SKM-1 (cell line): ENCODE measurements around the gene SLC12A5.

Experiments
- DNase-seq: peaks from one replicate; lab custom pipeline; 2025; ENCODE audit not compliant: unreplicated experiment; lab: John Stamatoyannopoulos, UW

Gene SLC12A5

DNA sequence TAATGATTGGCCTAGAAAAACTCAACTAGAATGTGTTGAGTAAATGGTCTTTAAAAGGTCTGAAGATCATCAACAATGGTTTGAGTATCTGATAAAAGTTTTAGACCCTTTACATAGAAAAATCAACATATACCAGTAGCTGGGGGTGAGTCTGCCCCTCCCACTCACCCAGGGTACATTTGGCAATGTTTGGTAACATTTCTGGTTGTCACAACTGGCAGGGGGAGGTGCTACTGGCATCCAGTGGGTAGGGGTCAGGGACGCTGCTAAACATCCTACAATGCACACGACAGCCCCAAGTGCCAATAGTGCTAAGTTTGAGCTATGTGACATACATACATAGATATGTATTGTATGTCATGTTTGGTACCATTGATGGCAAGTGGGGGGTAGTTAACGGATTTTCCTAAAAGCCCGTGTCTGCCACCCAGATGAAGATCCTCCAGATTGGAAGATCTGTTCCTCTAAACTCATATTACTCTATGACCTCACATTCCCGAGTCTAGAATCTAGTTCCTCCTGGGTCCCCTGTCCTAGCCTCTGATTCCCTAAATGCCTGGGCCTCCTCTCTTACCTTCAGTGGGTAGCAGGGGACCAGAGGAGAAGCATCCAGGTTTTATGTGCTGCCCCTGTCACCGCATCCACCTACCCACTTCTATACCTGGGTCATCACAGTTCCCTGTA, 22.9 kb upstream of the SLC12A5 start:
- no peak for DNase-seq

DNA sequence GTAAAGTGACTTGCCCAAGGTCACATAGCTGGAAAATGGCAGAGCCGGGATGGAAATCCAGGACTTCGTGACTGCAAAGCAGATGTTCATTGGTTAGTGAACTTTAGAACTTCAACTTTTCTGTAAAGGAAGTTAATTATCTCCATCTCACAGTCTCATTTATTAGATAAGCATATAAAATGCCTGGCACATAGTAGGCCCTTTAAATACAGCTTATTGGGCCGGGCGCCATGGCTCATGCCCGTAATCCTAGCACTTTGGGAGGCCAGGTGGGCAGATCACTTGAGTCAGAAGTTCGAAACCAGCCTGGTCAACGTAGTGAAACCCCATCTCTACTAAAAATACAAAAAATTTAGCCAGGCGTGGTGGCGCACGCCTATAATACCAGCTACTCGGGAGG, 22.1 kb upstream of the SLC12A5 start:
- no peak for DNase-seq

DNA sequence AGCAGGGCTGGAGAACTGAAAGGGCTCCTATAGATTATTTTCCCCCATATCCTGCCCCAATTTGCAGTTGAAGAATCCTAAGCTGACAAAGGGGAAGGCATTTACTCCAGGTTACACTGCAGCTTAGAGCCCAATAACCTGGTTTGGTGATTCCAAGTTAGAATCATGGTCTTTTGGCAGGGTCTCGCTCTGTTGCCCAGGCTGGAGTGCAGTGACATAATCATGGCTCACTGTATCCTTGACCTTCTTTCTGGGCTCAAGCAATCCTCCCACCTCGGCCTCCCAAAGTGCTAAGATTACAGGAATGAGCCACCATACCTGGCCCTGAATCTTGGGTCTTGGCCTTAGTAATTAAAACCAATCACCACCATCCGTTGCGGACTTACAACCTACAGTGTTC, 21.3 kb upstream of the SLC12A5 start:
- DNase-seq, result no peak

DNA sequence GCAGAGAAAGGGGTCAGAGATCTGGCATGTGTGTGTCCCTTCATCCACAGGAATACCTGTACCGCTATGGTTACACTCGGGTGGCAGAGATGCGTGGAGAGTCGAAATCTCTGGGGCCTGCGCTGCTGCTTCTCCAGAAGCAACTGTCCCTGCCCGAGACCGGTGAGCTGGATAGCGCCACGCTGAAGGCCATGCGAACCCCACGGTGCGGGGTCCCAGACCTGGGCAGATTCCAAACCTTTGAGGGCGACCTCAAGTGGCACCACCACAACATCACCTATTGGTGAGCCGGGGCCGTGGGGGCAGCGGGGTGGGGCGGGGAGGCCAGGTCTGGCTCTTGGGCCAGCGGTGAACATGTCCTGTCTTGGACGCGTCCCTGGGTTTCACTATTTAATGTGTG, 19.2 kb upstream of the SLC12A5 start:
- no peak for DNase-seq

DNA sequence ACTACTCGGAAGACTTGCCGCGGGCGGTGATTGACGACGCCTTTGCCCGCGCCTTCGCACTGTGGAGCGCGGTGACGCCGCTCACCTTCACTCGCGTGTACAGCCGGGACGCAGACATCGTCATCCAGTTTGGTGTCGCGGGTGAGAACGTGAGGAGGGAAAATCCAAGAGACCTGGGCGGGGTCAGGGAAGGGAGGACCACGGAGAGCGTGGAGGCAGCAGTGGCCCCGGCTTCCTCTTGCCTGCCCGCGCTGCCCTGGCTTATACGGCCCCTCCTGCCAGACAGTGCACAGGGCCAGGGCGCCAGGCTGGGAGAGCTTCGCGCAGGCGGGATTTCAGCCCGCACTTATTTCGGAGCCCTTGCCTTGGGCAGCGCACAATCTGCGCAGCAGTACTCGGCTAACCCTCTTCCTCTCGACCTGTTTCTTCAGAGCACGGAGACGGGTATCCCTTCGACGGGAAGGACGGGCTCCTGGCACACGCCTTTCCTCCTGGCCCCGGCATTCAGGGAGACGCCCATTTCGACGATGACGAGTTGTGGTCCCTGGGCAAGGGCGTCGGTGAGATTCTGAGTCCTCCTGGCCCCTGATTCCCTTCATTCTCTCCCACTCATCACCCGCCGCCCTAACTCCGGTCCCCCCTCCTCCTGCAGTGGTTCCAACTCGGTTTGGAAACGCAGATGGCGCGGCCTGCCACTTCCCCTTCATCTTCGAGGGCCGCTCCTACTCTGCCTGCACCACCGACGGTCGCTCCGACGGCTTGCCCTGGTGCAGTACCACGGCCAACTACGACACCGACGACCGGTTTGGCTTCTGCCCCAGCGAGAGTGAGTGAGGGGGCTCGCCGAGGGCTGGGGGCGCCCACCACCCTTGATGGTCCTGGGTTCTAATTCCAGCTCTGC, 18.3 kb upstream of the SLC12A5 start:
- no peak for DNase-seq

DNA sequence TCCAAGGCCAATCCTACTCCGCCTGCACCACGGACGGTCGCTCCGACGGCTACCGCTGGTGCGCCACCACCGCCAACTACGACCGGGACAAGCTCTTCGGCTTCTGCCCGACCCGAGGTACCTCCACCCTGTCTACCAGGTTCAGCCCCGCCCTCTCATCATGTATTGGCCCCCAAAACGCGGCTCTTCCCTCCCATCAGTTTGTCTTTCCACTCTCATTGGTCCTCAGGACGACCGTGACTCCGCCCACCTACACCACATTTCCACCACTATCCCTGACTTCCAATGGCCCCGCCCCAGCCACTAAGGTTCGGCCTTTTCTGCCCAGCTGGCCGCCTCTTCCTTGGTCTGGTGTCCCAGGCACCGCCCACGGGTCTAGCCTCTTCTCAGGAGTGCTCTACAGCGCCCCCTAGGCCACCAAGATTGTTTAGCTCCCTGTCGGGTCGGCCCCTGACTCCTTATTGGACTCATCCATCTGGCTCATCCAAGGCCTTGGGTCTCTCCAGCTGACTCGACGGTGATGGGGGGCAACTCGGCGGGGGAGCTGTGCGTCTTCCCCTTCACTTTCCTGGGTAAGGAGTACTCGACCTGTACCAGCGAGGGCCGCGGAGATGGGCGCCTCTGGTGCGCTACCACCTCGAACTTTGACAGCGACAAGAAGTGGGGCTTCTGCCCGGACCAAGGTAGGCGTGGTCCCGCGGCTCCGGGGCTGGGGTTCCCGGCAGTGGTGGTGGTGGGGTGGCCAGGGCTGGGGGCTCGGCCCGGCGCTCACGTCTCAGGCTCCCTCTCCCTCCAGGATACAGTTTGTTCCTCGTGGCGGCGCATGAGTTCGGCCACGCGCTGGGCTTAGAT, 17.2 kb upstream of the SLC12A5 start:
- DNase-seq, result peak; percentile 11

DNA sequence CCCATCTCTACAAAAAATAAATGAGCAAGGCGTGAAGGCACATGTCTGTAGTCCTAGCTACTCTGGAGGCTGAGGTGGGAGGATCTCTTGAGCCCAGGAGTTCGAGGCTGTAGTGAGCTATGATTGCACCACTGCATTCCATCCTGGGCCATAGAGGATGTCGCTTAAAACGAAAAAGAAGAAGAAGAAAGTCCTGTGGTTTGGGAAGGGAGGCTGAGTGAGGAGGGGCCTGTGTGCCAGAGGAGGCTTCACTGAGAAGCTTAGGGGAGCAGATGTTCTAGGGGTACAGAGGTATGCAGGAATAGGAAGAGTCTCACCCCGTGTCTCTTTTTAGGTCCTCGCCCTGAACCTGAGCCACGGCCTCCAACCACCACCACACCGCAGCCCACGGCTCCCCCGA, 16.1 kb upstream of the SLC12A5 start:
- no peak for DNase-seq

DNA sequence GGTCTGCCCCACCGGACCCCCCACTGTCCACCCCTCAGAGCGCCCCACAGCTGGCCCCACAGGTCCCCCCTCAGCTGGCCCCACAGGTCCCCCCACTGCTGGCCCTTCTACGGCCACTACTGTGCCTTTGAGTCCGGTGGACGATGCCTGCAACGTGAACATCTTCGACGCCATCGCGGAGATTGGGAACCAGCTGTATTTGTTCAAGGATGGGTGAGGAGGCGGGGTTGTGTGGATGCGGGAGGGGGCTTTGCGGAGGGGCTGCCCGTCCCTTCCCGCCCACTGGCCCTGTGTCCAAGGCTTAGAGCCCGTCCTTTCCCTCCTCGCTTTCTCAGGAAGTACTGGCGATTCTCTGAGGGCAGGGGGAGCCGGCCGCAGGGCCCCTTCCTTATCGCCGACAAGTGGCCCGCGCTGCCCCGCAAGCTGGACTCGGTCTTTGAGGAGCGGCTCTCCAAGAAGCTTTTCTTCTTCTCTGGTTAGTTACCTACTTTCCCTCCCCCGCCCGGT, 15.6 kb upstream of the SLC12A5 start:
- DNase-seq, result no peak

DNA sequence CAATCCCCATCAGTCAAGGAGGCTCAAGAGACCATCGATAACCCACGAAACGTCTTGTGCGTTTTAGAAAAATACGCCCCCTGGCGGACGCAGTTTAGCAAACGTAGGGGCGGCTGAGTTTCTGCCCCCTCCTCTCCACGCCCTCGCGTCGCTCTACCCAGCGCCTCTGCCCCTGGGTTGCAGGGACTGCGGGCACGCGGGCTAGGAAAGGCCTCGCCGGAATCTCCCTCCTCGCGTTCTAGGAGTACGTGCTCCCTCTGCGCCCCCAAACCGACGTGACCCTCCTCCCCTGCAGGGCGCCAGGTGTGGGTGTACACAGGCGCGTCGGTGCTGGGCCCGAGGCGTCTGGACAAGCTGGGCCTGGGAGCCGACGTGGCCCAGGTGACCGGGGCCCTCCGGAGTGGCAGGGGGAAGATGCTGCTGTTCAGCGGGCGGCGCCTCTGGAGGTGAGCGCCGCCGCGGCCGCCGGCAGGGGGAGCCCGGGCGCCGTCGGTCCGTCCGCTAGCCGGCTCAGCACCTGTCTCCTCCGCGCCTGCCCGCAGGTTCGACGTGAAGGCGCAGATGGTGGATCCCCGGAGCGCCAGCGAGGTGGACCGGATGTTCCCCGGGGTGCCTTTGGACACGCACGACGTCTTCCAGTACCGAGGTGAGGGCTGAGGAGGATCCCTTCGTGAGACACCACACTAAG, 15.0 kb upstream of the SLC12A5 start:
- peak; percentile 37 for DNase-seq

DNA sequence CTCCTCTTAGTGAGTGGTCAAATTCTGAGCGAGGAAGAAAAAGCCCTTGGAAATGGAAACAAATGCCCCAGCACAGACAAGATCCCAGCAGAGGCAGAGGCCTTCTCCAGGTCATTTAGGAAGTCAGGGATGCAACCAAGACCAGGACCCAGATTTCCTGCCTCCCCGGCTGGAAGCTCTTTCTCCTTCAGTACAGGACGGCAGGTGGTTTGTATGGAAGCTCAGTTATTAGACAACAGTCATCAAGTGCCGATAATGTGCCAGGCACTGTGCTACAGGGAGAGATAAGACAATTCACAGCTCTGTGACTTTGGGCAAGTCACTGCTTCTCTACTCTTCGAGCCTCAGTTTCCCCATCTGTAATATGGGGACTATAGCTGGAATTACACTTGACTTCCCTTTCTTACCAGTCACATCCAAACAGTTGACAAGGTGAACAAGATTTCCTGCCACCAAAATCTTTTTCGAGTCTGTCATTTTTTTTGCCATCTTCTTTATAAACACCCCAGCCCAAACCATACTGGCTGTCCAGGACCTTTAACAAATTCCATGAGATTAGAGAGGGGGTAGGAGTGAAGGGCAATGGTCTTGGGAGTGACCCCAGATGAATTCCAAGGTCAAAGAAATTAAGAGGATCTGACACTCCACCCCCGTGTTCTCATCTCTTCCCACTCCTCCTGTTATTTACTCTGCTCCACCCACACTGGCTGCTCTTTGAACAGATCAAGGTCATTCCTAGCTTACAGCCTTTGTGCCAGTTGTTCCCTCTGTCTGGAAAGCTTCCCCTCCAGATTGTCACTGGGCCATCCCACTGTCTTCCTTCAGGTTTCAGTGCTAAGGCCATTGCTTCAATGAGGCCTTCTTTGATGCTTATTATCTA, 14.3 kb upstream of the SLC12A5 start:
- no peak for DNase-seq

DNA sequence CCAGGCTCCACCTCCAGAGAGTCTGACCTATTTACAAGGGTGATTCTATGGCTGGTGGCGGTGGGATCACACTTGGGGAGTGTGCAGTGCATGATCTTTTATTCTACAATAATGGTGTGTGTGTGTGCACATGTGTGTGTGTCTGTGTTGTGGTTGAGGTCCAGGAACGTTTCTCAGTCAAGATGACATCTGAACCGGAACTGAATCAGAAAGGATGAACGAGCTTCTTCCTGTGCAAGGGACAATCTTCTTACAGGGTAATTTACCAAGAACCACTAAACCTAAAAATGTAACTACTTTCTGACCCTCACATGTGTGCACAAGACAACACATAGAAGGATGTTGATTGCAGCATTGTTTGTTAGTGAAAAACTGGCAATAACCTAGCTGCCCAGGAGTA, 11.7 kb upstream of the SLC12A5 start:
- DNase-seq, result no peak

DNA sequence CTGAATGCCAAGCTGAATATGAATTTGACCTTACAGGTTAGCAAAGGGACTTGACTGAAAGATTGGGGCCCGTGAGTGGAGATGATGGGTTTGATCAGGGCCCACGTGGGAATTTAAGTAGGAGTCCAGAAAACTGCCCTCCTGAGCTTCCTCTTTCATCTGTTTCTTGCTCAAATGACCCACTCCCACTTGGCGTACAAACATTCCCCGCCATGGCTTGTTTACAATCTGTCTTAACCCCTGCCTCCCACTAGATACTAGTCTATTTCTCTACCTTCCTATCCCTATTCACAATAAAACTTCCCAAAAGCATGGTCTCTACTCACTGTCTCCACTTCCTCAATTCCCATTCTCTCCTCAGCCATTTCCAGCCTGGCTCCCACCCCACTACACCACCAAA, 10.9 kb upstream of the SLC12A5 start:
- DNase-seq, result no peak

DNA sequence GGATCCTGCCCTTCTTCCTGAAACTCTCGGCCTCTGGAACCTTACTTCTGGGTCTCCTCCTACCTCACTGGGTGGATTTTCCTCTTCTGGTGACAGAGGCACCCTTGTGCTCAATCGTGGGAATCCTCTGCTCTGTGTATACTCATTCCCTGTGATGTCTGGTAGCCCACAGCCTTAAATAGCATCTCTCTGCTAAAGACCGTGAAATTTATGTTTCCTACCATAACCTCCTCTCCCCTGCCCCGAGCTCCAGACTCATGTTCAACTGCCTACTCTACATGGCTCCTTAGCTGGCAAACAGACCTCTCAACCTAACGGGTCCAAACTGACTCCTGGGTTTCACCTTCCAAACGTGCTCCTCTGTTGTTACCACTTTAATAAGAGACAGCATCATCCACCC, 10.4 kb upstream of the SLC12A5 start:
- no peak for DNase-seq

DNA sequence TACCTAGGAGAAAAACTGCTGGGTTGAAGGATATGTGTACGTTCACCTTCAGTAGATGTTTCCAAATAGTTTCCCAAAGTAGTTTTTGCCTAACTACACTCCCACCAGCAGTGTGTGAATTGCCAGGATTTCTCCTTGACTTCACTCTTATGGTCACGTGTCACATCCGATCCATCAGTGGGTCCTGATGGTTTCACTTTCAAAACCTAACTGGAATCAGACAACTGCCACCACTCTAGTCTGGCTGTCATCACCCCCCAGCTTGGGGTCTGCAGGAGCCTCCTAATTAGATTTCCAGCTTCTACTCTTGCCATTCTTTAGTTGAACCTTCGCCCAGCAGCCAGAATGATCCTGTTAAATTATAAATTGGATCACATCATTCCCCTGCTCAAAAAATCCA, 8.5 kb upstream of the SLC12A5 start:
- no peak for DNase-seq

DNA sequence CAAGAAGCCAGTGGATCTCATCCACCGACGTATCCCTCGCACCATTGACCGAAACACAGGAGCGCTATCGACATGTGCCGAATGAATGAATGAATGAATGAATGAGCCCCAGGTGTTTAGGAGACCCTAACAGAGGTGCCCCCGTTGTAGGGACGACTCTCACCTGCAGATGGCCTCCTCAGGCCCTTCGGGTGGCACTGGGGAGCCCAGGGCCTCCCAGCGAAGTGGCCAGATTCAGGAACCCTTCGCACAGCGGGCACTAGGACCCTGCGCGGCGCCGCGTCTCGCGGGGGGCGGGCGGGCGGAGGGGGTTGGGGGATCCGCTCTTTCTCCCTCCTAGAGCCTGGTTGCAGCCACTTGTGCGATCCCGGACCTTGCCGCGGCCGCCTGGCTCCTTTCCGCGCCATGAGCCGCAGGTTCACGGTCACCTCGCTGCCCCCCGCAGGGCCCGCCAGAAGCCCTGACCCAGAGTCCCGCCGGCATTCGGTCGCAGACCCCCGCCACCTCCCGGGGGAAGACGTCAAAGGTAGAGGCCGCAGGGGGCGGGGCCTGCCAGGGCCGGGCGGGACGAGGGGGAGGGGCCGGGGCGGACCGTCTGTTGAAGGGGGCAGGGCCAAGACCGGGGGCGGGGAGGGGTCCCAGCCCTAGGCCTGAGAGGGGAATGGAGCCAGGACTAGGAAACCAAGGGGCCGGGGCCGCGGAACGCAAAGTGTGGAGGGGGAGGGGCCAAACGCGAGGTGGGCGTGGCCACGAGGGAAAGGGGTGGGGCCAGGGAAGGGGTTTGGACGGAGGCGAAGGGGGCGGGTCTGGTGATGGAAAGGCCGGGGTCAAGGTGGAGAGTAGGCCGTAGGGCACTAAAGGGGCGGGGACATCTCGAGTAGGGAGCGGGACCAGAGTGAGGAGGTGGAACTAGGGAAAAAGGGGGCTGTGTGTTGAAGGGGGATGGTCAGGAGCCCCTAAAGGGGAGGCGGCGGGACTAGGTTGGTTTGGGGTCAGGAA, 7.4 kb upstream of the SLC12A5 start:
- peak; percentile 77 for DNase-seq

DNA sequence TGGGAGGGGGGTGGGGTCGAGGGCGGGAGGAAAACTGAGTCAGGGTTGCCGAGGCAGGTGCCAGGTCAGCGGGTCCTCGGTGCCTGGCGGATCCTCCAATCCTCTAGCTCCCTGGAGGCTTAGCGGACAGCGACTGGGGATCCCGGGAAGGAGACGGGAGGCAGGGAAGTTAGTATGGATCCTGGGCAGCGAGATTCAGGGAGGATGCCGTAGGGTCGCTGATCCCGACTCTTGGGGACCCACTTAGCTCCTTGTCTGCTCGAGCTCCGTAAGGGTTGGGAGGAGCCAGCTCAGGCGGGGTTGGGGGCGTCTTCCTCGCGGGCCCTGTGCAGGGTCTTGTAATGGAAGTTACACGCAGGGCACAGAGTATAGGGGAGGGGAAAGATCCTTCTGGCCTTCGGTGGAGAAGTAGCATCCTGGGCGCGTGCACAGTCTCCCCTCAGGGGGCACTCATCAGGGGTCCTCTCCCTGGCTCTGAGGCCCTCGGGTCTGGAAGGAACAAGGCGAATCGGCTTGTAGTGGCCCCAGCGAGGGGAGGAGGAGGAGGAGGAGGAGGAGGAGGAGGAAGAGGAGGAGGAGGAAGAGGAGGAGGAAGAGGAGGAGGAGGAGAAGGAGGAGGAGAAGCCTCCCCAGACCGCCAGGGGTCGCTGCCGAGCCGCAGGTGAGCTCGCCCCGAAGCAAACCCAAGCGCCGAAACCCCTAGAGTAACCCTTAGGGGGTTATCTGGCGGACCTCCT, 6.4 kb upstream of the SLC12A5 start:
- peak; percentile 14 for DNase-seq

DNA sequence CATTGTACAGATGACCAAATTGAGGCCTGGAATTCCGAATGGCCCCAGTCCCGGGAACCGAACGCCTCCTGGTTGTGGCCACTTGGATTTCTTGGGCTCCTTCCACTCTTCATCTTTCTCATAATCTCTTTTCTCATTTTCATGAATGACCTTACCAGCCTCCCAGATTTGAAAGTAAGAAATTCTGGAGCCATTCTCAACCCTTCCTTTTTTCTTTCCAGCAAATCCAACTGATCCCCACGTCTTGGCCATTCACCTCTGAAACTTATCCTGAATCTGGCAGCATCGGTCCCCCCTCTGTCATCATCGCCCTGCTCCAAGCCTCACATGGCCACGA, 5.9 kb upstream of the SLC12A5 start:
- no peak for DNase-seq

DNA sequence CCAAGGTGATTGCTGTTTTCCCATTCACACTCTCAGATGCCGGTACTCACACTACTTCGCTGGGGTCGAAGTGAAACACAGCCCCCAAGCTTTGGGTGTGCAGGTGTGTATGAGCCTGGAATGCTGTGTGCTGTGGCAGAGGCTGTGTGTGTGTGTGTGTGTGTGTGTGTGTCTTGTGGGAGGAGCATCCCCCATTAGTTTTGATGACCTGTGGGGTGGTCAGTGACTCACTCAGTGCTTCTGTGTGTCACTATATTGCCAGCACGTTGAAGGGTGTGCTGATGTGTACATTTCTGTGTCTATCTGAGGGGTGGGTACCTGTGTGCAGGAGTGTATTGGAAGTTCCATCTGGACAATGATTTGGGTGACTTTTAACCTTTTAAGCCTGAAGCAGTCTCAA, 5.0 kb upstream of the SLC12A5 start:
- no peak for DNase-seq
